SK-N-SH treated with all-trans-retinoic acid at 6 μM for 48 hours (cell line): ENCODE measurements around the gene DHPS.

Experiments used
- ATAC-seq: fragments of 200-7000 bp; cut with Tn5 transposase; 3 replicates; pipeline ENCODE4 v1.9.1; 2020; ENCODE audit warnings: mild to moderate bottlenecking, moderate library complexity
- ARNTL ChIP-seq: fragments of 450-650 bp; formaldehyde crosslinking; IDR thresholded peaks from 2 replicates; pipeline ENCODE4 v1.5.0; 2020; ENCODE audit warnings: low read depth, mild to moderate bottlenecking, moderate library complexity, borderline replicate concordance
- CREB5 ChIP-seq: fragments of 250-450 bp; sonication (Bioruptor Pico); IDR thresholded peaks from 2 replicates; pipeline ENCODE4 v1.5.1; 2020; ENCODE audit warnings: low read depth, mild to moderate bottlenecking, moderate library complexity
- CSDC2 ChIP-seq: fragments of 250-450 bp; sonication (Bioruptor Pico); IDR thresholded peaks from 2 replicates; pipeline ENCODE4 v1.5.0; 2020; ENCODE audit warnings: mild to moderate bottlenecking, moderate library complexity
- CSRNP3 ChIP-seq: fragments of 250-450 bp; sonication (Bioruptor Pico); IDR thresholded peaks from 2 replicates; pipeline ENCODE4 v1.5.1; 2021; ENCODE audit warnings: mild to moderate bottlenecking, moderate library complexity
- ESRRG ChIP-seq: fragments of 250-450 bp; sonication (Bioruptor Pico); IDR thresholded peaks from 2 replicates; pipeline ENCODE4 v1.6.1; 2021; ENCODE audit warnings: mild to moderate bottlenecking
- GLIS3 ChIP-seq: fragments of 250-450 bp; sonication (Bioruptor Pico); IDR thresholded peaks from 2 replicates; pipeline ENCODE4 v1.5.0; 2020; ENCODE audit warnings: mild to moderate bottlenecking, moderate library complexity
- ISL1 ChIP-seq: fragments of 250-450 bp; sonication (Bioruptor Pico); IDR thresholded peaks from 2 replicates; pipeline ENCODE4 v2.1.2; 2022; ENCODE audit warnings: mild to moderate bottlenecking, moderate library complexity
- OSR1 ChIP-seq: fragments of 250-450 bp; sonication (Bioruptor Pico); IDR thresholded peaks from 2 replicates; pipeline ENCODE4 v1.8.0; 2022; ENCODE audit warnings: moderate library complexity, mild to moderate bottlenecking, inconsistent platforms
- PATZ1 ChIP-seq: fragments of 250-450 bp; sonication (Bioruptor Pico); IDR thresholded peaks from 2 replicates; pipeline ENCODE4 v1.8.0; 2020; ENCODE audit warnings: mild to moderate bottlenecking, moderate library complexity, borderline replicate concordance
- POU6F1 ChIP-seq: fragments of 250-450 bp; sonication (Bioruptor Pico); IDR thresholded peaks from 2 replicates; pipeline ENCODE4 v1.8.0; 2021; ENCODE audit warnings: low read depth, mild to moderate bottlenecking, moderate library complexity, borderline replicate concordance
- PPARA ChIP-seq: fragments of 250-450 bp; sonication (Bioruptor Pico); IDR thresholded peaks from 2 replicates; pipeline ENCODE4 v1.5.0; 2020; ENCODE audit warnings: mild to moderate bottlenecking, borderline replicate concordance
- SNAI2 ChIP-seq: fragments of 250-450 bp; sonication (Bioruptor Pico); IDR thresholded peaks from 2 replicates; pipeline ENCODE4 v1.5.0; 2020; ENCODE audit warnings: mild to moderate bottlenecking, moderate library complexity
- TCF4 ChIP-seq: fragments of 250-450 bp; sonication (Bioruptor Pico); IDR thresholded peaks from 2 replicates; pipeline ENCODE4 v1.8.0; 2021; ENCODE audit warnings: mild to moderate bottlenecking, moderate library complexity, borderline replicate concordance
- TOX ChIP-seq: fragments of 250-450 bp; sonication (Bioruptor Pico); IDR thresholded peaks from 2 replicates; pipeline ENCODE4 v1.8.0; 2021; ENCODE audit warnings: mild to moderate bottlenecking, moderate library complexity, borderline replicate concordance
- TSHZ2 ChIP-seq: fragments of 250-450 bp; sonication (Bioruptor Pico); IDR thresholded peaks from 2 replicates; pipeline ENCODE4 v1.5.0; 2020; ENCODE audit warnings: mild to moderate bottlenecking, moderate library complexity
- ZC3H10 ChIP-seq: fragments of 250-450 bp; sonication (Bioruptor Pico); IDR thresholded peaks from 2 replicates; pipeline ENCODE4 v1.5.1; 2021; ENCODE audit warnings: mild to moderate bottlenecking, moderate library complexity
- ZFP3 ChIP-seq: fragments of 250-450 bp; sonication (Bioruptor Pico); IDR thresholded peaks from 2 replicates; pipeline ENCODE4 v1.5.0; 2020; ENCODE audit warnings: mild to moderate bottlenecking, moderate library complexity
- ZFP30 ChIP-seq: fragments of 450-650 bp; formaldehyde crosslinking; IDR thresholded peaks from 2 replicates; pipeline ENCODE4 v1.5.0; 2022; ENCODE audit warnings: mild to moderate bottlenecking, moderate library complexity
- ZNF565 ChIP-seq: fragments of 450-650 bp; formaldehyde crosslinking; conservative IDR thresholded peaks from 2 replicates; pipeline ENCODE4 v1.5.0; 2020; ENCODE audit warnings: low read depth, mild to moderate bottlenecking, moderate library complexity
- ZNF70 ChIP-seq: fragments of 450-650 bp; formaldehyde crosslinking; IDR thresholded peaks from 2 replicates; pipeline ENCODE4 v1.5.0; 2020; ENCODE audit warnings: mild to moderate bottlenecking, moderate library complexity
- ZNF8 ChIP-seq: fragments of 450-650 bp; formaldehyde crosslinking; IDR thresholded peaks from 2 replicates; pipeline ENCODE4 v1.5.0; 2020; ENCODE audit warnings: mild to moderate bottlenecking, moderate library complexity

The DHPS gene

GRCh38 chr19:12648088-12648487 is 33.6 kb downstream of the DHPS start (continued):
- no peak for TF ChIP-seq POU6F1
- TF ChIP-seq TOX (CRISPR knock-in tag): no peak

- peak; percentile 77 for ATAC-seq
- no peak for TF ChIP-seq TSHZ2
- TF ChIP-seq ZNF8 (CRISPR knock-in tag): no peak
- no peak for TF ChIP-seq CSDC2 (CRISPR knock-in tag)
- TF ChIP-seq OSR1: no peak
- no peak for TF ChIP-seq ISL1 (CRISPR knock-in tag)
- TF ChIP-seq ZNF70: no peak
- no peak for TF ChIP-seq GLIS3
- TF ChIP-seq CREB5 (CRISPR knock-in tag): no peak
- no peak for TF ChIP-seq ESRRG (CRISPR knock-in tag)
- no peak for TF ChIP-seq PPARA (CRISPR knock-in tag)
- no peak for TF ChIP-seq SNAI2 (CRISPR knock-in tag)
- TF ChIP-seq CSRNP3 (CRISPR knock-in tag): no peak
- no peak for TF ChIP-seq ZNF565 (CRISPR knock-in tag)
- TF ChIP-seq ZC3H10 (CRISPR knock-in tag): no peak
- TF ChIP-seq ZFP30 (CRISPR knock-in tag): no peak
- no peak for TF ChIP-seq TCF4 (CRISPR knock-in tag)
- TF ChIP-seq TOX (CRISPR knock-in tag): no peak
These were observed 34.1 kb downstream of the DHPS start for GRCh38 chr19:12647490-12648071.

- no peak for ATAC-seq
- TF ChIP-seq TSHZ2: no peak
- TF ChIP-seq TOX (CRISPR knock-in tag): no peak
- no peak for TF ChIP-seq POU6F1
- TF ChIP-seq ISL1 (CRISPR knock-in tag): no peak
- TF ChIP-seq PATZ1 (CRISPR knock-in tag): no peak
- TF ChIP-seq TCF4 (CRISPR knock-in tag): no peak
- TF ChIP-seq ZFP3 (CRISPR knock-in tag): no peak
- no peak for TF ChIP-seq CSDC2 (CRISPR knock-in tag)
- no peak for TF ChIP-seq ZFP30 (CRISPR knock-in tag)
- no peak for TF ChIP-seq CSRNP3 (CRISPR knock-in tag)
- TF ChIP-seq ARNTL: no peak
- no peak for TF ChIP-seq ZNF8 (CRISPR knock-in tag)
- no peak for TF ChIP-seq ZC3H10 (CRISPR knock-in tag)
- no peak for TF ChIP-seq GLIS3
These were observed 34.6 kb downstream of the DHPS start for GRCh38 chr19:12647047-12647446.
